Activated T-cell treated with anti-CD3 and anti-CD28 coated beads, Interleukin-2, amount 50 U/mL, for 4 hours (primary cell): ENCODE results near the gene SVBP. TPM values are rescaled to one million over a fixed set of nuclear protein-coding genes. Genes with fewer than 3 reads are reported as not detected.

Experiments
- ATAC-seq, 2 donors: fragments of 200-7000 bp; cut with Tn5 transposase; one replicate each; pipeline ENCODE4 v1.10.0; 2021
- DNase-seq: peaks from one replicate; pipeline ENCODE4 v3.0.0-alpha.2; 2020
- H3K27me3 Mint-ChIP-seq: one replicate; pipeline ENCODE4 v1.8.0; 2021; ENCODE audit warnings: low read depth, mixed read lengths
- H3K36me3 Mint-ChIP-seq: one replicate; pipeline ENCODE4 v1.8.0; 2022; ENCODE audit warnings: mixed read lengths; ENCODE audit not compliant: insufficient read depth
- H3K4me1 Mint-ChIP-seq: one replicate; pipeline ENCODE4 v1.8.0; 2021; ENCODE audit warnings: low read depth, mixed read lengths
- H3K4me3 Mint-ChIP-seq: one replicate; pipeline ENCODE4 v1.8.0; 2021; ENCODE audit warnings: mild to moderate bottlenecking, moderate library complexity, mixed read lengths
- H3K9me3 Mint-ChIP-seq: one replicate; pipeline ENCODE4 v1.8.0; 2021; ENCODE audit warnings: mixed read lengths
- total RNA-seq, 3 donors: library from RNA; stranded (reverse); gene quantifications; one replicate each; pipeline ENCODE4 v1.2.1, GENCODE V29; 2021

Gene SVBP
- total RNA-seq, 3 donors from 2014 or later: 9.2 to 10.7 (median 10.2) TPM

GRCh38 chr1:42847111-42847595, 30.0 kb upstream of the SVBP start:
- Mint-ChIP-seq H3K4me3 (peak overlapping the region; percentile 95), H3K36me3 (peaks cover 26% of the 10 kb centered on the region), H3K4me1 (peaks cover 37% of the 10 kb centered on the region), H3K27me3 (no peaks in the 10 kb centered on the region), H3K9me3 (no peaks in the 10 kb centered on the region)
- no peak for ATAC-seq
- no peak for DNase-seq

GRCh38 chr1:42846257-42847110, 29.3 kb upstream of the SVBP start, which contains the start of gene ZNF691:
Gene ZNF691, plus strand, starts transcription at chr1:42846613. Its CDS starts 3,046 bp downstream, at chr1:42849659.
- DNase-seq: peak; percentile 81
- Mint-ChIP-seq H3K27me3 (no peaks in the 10 kb centered on the region), H3K9me3 (no peaks in the 10 kb centered on the region), H3K36me3 (peaks cover 23% of the 10 kb centered on the region), H3K4me1 (peaks cover 36% of the 10 kb centered on the region), H3K4me3 (peak within 1 kb of the TSS; percentile 95)
- peak; percentile 97 to 98 for ATAC-seq

- DNase-seq: no peak
- Mint-ChIP-seq H3K9me3 (no peaks in the 10 kb centered on the region), H3K4me3 (peak overlapping the region; percentile 95)
Measured at GRCh38 chr1:42845866-42846256, 28.7 kb upstream of the SVBP start.

GRCh38 chr1:42845193-42845592, 28.0 kb upstream of the SVBP start:
- H3K4me1 Mint-ChIP-seq: peaks cover 36% of the 10 kb centered on the region
- no peak overlapping the region for H3K4me3 Mint-ChIP-seq
- no peaks in the 10 kb centered on the region for H3K27me3 Mint-ChIP-seq
- no peak for ATAC-seq
- DNase-seq: no peak
- peaks cover 11% of the 10 kb centered on the region for H3K36me3 Mint-ChIP-seq
- no peaks in the 10 kb centered on the region for H3K9me3 Mint-ChIP-seq

More at GRCh38 chr1:42845866-42846256, 28.7 kb upstream of the SVBP start:
- Mint-ChIP-seq H3K4me1 (peaks cover 36% of the 10 kb centered on the region), H3K36me3 (peaks cover 17% of the 10 kb centered on the region), H3K27me3 (no peaks in the 10 kb centered on the region)
- ATAC-seq: peak; percentile 2 to 5

DNA sequence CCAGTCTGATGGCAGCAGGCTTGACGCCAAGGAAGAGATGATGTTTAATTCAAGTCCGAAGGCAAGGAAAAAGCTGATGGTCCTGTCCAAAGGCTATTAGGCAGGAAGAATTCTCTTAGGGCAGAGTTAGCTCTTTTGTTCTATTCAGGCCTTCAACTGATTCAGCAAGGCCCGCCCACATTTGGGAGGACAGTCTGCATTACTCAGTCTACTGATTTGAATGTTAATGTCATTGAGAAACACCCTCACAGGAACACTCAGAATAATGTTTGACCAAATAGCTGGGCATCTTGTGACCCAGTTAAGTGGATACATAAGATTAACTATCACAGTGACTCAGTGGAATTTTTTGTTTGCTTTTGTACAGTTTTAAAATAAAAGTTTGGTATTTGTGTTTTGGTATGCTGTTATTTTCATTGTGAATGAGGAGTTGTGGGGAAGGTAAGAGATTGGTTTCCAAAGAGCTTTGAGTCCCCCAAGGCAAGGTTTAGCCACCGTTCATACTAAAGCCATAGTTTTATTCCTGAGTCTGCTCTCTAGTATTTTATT, 27.5 kb upstream of the SVBP start:
- Mint-ChIP-seq H3K36me3 (peaks cover 7% of the 10 kb centered on the region), H3K4me3 (no peak overlapping the region), H3K27me3 (no peaks in the 10 kb centered on the region), H3K4me1 (peaks cover 33% of the 10 kb centered on the region), H3K9me3 (no peaks in the 10 kb centered on the region)
- ATAC-seq (no peak), DNase-seq (no peak)

GRCh38 chr1:42841440-42842147, 24.4 kb upstream of the SVBP start:
- no peak for DNase-seq
- Mint-ChIP-seq H3K4me1 (peaks cover 7% of the 10 kb centered on the region), H3K4me3 (no peak overlapping the region), H3K27me3 (no peaks in the 10 kb centered on the region), H3K9me3 (no peaks in the 10 kb centered on the region), H3K36me3 (peaks cover 5% of the 10 kb centered on the region)
- no peak for ATAC-seq

DNA sequence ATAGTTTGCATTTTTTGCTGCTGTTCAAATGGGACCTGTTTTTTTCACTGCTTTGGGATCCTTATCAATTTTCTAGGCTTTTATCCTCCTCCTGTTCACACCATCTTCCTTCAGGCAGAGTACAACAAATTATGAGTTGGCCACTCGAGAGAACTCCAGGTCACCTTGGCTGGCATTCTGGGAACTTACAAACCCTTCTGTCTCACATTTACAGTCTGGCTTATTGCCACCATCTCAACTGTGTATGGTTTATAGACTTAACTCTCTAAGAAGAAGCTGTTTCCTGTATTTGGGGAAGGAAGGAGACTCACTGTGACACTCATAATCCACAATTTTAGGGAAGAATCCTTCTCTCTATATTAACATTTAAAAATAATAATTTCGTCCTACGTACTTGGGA, 23.8 kb upstream of the SVBP start:
- Mint-ChIP-seq H3K4me1 (peaks cover 3% of the 10 kb centered on the region), H3K9me3 (no peaks in the 10 kb centered on the region), H3K4me3 (no peak overlapping the region), H3K27me3 (no peaks in the 10 kb centered on the region), H3K36me3 (peaks cover 8% of the 10 kb centered on the region)
- ATAC-seq (no peak), DNase-seq (no peak)

DNA sequence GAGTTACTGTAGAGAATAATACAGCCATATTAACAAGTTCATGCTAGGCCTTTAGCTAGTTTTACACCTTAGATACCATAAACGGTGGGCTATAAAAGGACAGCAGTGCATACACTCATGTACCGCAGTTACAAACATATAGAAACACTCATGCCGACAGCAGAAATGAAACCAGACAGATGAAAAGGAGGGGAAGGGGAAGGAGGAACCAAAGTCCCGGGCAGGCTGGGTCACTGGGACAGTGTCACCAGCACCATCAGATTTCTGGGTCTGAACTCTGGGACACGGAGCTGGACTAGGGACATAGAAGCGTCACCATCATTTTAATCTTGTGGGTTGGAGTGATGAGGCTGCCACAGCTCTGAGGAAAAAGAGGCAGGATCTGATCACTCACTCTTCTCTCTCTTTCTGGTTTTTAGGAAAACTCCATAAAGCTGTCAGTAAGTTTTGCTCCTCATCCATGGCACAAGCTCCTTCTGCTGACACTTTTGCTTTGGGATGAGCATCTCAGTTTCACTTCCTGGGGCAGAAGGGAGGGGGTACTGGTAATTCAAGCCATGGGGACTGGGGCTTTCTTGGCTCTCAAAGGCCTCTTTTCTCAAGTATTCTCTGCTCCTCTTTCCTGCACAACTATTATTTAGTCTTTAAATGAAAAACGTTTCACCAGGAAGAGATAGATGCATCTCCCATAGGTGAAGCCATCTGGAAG, 21.4 kb upstream of the SVBP start:
- no peaks in the 10 kb centered on the region for H3K27me3 Mint-ChIP-seq
- ATAC-seq (no peak), DNase-seq (no peak)
- no peak overlapping the region for H3K4me3 Mint-ChIP-seq
- peaks cover 8% of the 10 kb centered on the region for H3K36me3 Mint-ChIP-seq
- H3K4me1 Mint-ChIP-seq: no peaks in the 10 kb centered on the region
- no peaks in the 10 kb centered on the region for H3K9me3 Mint-ChIP-seq

DNA sequence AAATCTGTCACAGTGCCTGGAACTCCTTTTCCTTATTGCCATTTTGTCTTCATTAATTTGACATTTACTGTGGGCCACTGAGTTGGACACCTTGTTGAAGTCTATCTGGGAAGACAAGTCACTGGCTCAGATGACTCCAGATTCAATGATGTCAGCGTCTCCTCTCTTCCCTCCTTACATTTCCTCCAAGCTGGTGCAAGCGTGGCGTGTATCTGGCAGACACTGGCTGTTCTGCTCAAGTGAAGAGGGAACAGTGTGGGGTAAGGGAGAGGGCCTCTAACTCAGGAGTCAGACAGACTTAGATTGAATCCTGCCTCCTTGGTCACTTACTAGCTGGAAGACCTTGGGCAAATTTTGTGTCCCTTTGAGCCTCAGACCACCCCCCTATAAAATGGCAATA, 20.5 kb upstream of the SVBP start:
- ATAC-seq (no peak), DNase-seq (no peak)
- Mint-ChIP-seq H3K9me3 (no peaks in the 10 kb centered on the region), H3K27me3 (no peaks in the 10 kb centered on the region), H3K4me1 (no peaks in the 10 kb centered on the region), H3K36me3 (peaks cover 3% of the 10 kb centered on the region), H3K4me3 (no peak overlapping the region)

GRCh38 chr1:42835422-42835821, 18.2 kb upstream of the SVBP start:
- no peak for DNase-seq
- no peak for ATAC-seq
- H3K36me3 Mint-ChIP-seq: peaks cover 2% of the 10 kb centered on the region
- H3K4me3 Mint-ChIP-seq: no peak overlapping the region
- no peaks in the 10 kb centered on the region for H3K27me3 Mint-ChIP-seq
- no peaks in the 10 kb centered on the region for H3K4me1 Mint-ChIP-seq
- no peaks in the 10 kb centered on the region for H3K9me3 Mint-ChIP-seq

- Mint-ChIP-seq H3K27me3 (no peaks in the 10 kb centered on the region), H3K4me3 (no peak overlapping the region), H3K9me3 (no peaks in the 10 kb centered on the region), H3K4me1 (no peaks in the 10 kb centered on the region), H3K36me3 (peaks cover 4% of the 10 kb centered on the region)
- ATAC-seq (no peak), DNase-seq (no peak)
Measured at GRCh38 chr1:42834803-42835202, 17.6 kb upstream of the SVBP start.

DNA sequence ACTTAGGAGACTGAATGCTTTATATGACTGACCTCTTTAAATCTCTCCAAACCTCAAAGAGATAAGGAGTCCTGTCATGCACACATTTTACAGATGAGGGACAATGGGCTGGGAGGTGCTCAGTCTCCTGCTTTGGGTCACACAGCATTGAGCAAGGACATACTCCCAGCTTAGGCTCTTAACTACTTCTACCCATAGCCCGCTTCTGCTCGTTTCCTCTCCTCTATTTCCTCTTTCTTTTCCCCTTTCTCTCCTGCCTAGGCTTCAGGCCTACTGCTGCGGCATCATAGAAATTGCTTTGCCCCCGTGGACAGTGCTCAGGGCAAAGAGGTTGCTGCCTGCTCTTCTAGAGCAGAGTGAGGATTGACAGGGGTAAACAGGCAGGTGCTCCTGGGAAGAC, 16.8 kb upstream of the SVBP start:
- Mint-ChIP-seq H3K36me3 (peaks cover 4% of the 10 kb centered on the region), H3K4me3 (no peak overlapping the region), H3K9me3 (no peaks in the 10 kb centered on the region), H3K27me3 (no peaks in the 10 kb centered on the region), H3K4me1 (no peaks in the 10 kb centered on the region)
- no peak for ATAC-seq
- no peak for DNase-seq

DNA sequence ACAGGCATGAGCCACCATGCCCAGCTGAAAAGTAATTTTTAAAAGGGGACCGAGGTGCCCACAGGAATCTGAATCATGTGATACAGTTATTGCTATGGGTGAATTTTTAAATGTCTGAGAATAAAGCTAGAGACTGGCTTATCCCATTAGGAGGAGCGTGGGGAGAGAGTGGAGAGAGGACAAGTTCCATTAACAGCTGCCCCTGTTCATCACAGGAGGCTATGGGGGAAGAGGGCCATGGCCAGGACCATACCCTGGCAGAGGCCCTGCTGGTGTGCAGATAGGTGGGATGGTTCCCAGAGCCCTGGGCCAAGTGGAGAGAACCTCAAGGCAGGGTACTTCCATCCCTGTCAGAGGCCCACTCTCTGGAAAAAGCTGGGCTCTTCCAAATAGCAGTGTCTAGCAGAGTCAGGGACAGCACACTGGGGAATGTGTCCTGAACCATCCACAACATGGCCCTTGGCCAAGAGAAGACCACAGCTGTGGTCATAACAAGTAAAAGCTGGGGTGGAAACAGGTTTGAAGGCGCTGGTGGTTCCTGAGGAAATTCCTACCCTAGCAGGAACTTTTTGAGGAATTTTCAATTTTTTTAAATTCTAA, 15.5 kb upstream of the SVBP start:
- Mint-ChIP-seq H3K4me3 (no peak overlapping the region), H3K36me3 (peaks cover 4% of the 10 kb centered on the region), H3K27me3 (no peaks in the 10 kb centered on the region), H3K4me1 (no peaks in the 10 kb centered on the region), H3K9me3 (no peaks in the 10 kb centered on the region)
- ATAC-seq (no peak), DNase-seq (no peak)

DNA sequence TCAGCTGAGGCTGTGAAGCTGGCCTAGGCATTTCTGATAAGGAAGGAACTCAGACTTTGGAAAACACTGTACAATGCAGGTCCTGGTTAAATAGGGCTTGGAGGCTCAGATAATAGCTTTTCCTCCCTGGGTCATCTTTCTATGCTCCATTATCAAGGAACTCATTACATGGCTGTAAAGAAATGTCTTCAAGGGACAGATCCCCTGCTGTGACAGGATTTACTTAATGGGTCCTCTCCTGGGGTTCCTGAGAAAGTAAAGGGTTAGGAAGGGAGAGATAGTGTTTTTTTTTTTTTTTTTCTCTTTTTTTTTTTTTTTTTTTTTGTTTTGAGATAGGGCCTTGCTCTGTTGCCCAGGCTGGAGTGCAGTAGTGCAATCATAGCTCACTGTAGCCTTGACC, 14.1 kb upstream of the SVBP start:
- Mint-ChIP-seq H3K9me3 (no peaks in the 10 kb centered on the region), H3K36me3 (peaks cover 4% of the 10 kb centered on the region), H3K4me3 (no peak overlapping the region), H3K4me1 (no peaks in the 10 kb centered on the region), H3K27me3 (no peaks in the 10 kb centered on the region)
- no peak for ATAC-seq
- no peak for DNase-seq
